ENCODE data around the gene FAM89B.

The FAM89B gene

GRCh38 chr11:65573391-65574079, 1.2 kb downstream of the FAM89B start:
- no peak for DNase-seq (ENCODE audit: low read depth in 2 of 2)

- DNase-seq (ENCODE audit: low read depth in 2 of 2) = peak; percentile 66 to 87
Observed at GRCh38 chr11:65574109-65574810, 1.9 kb downstream of the FAM89B start.

- no peak for DNase-seq (ENCODE audit: low read depth in 2 of 2)
Observed at GRCh38 chr11:65574811-65575567, 2.7 kb downstream of the FAM89B start.

- peak; percentile 51 to 74 for DNase-seq (ENCODE audit: low read depth in 2 of 2)
Observed at GRCh38 chr11:65575568-65576231, 3.4 kb downstream of the FAM89B start, which contains the start of gene EHBP1L1. EHBP1L1 (plus strand) TSS chr11:65576053; CDS start chr11:65576303, 250 bp downstream.

- DNase-seq (ENCODE audit: low read depth in 2 of 2) = peak in 1 of 2 donors; percentile 33
Observed at GRCh38 chr11:65576232-65576866, 4.0 kb downstream of the FAM89B start.

GRCh38 chr11:65576867-65577755, 4.8 kb downstream of the FAM89B start:
- DNase-seq (ENCODE audit: low read depth in 2 of 2) = peak in 1 of 2 donors; percentile 18

DNA sequence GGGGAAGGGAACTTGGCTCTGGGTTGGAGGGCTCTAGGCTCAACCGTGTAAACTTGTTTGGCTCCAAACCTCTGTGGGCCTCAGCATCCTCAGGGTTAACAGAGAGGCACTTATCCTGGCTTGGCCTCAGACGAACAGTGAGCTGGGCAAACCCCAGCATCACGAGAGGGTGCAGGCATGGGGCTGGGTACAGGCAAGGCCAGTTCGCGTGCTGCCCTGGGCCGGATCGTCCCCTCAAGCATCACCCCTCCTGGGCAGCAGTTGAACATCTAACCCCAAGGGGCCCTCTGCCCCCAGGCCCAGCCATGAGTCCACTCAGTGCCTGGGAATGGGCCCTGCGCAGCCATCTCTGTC, 5.4 kb downstream of the FAM89B start:
- no peak for DNase-seq (ENCODE audit: low read depth in 2 of 2)

- DNase-seq (ENCODE audit: low read depth in 2 of 2) = no peak
Observed at GRCh38 chr11:65578134-65578533, 5.8 kb downstream of the FAM89B start.

GRCh38 chr11:65578667-65579066, 6.3 kb downstream of the FAM89B start:
- no peak for DNase-seq (ENCODE audit: low read depth in 2 of 2)

GRCh38 chr11:65579291-65579690, 7.0 kb downstream of the FAM89B start:
- no peak for DNase-seq (ENCODE audit: low read depth in 2 of 2)

DNA sequence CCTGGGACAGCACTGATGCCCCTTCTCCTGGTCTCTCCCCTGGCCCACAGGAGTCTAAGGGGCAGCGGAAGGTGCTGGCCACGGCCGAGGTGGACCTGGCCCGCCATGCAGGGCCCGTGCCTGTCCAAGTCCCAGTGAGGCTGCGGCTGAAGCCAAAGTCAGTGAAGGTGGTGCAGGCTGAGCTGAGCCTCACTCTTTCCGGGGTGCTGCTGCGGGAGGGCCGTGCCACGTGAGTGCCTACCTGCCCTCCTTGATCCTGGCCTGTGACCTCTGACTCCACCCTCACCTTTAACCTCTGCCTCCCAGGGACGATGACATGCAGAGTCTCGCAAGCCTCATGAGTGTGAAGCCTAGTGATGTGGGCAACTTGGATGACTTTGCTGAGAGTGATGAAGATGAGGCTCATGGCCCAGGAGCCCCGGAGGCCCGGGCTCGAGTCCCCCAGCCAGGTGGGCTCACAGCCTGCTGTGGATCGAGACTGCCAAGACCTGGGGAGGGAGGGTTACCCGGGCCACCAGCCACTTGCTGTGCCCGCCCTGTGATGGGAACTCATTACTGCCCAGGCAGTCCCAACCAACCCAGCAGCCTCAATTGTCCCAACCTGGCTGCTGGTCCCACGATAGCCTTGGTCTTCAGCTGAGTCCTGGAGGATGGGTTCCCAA, 7.8 kb downstream of the FAM89B start:
- DNase-seq (ENCODE audit: low read depth in 2 of 2) = no peak

DNA sequence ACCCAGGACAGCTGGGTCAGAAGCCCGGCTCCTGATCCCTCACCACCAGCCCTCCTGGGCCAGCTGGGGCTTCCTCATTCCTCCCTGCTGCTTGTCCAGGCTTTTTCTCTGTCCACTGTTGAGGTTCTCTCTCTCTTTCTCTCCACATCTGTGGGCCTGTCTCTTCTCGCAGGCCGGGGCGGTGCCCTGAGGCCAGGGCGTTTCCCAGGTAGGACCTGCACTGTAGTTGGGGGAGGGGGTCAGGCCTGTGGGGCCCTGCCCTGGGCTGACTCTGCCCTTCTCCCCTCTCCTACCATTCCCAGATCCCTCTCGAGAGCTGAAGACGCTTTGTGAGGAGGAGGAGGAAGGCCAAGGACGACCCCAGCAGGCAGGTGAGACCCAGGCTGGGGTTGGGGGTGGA, 8.4 kb downstream of the FAM89B start:
- DNase-seq (ENCODE audit: low read depth in 2 of 2) = no peak

- DNase-seq (ENCODE audit: low read depth in 2 of 2) = no peak
Observed at GRCh38 chr11:65581928-65582327, 9.6 kb downstream of the FAM89B start.

GRCh38 chr11:65583589-65583988, 11.3 kb downstream of the FAM89B start:
- no peak for DNase-seq (ENCODE audit: low read depth in 2 of 2)

DNA sequence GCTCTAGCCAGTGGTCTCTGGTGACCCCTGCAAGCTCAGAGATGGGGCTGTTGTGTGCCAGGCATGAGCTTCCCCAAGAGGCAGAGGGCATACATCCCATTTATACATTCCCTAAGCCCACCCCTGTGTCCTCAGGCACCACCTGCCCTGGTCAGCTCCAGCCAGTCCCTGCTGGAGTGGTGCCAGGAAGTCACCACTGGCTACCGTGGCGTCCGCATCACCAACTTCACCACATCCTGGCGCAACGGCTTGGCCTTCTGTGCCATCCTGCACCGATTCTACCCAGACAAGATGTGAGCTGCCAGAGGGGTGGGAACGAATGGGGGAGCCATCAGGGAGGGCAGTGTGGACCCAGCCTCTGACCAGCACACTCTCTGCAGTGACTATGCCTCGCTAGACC, 11.8 kb downstream of the FAM89B start:
- DNase-seq (ENCODE audit: low read depth in 2 of 2) = no peak

DNA sequence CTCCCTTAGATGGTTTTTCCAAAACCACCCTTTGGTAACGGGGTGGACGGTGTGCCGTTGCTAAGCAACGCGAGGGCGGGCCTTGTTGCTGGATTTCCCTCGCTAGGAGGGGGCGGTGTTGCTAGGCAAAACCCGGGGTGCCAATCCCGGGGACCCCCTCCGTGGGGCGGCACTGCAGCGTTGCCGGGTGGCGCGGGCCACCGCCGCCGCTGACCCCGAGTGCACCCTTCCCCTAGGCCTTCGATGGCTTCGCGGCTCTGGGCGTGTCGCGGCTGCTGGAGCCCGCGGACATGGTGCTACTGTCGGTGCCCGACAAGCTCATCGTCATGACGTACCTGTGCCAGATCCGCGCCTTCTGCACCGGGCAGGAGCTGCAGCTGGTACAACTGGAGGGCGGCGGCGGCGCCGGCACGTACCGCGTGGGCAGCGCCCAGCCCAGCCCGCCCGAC, 12.4 kb downstream of the FAM89B start:
- DNase-seq (ENCODE audit: low read depth in 2 of 2) = no peak

DNA sequence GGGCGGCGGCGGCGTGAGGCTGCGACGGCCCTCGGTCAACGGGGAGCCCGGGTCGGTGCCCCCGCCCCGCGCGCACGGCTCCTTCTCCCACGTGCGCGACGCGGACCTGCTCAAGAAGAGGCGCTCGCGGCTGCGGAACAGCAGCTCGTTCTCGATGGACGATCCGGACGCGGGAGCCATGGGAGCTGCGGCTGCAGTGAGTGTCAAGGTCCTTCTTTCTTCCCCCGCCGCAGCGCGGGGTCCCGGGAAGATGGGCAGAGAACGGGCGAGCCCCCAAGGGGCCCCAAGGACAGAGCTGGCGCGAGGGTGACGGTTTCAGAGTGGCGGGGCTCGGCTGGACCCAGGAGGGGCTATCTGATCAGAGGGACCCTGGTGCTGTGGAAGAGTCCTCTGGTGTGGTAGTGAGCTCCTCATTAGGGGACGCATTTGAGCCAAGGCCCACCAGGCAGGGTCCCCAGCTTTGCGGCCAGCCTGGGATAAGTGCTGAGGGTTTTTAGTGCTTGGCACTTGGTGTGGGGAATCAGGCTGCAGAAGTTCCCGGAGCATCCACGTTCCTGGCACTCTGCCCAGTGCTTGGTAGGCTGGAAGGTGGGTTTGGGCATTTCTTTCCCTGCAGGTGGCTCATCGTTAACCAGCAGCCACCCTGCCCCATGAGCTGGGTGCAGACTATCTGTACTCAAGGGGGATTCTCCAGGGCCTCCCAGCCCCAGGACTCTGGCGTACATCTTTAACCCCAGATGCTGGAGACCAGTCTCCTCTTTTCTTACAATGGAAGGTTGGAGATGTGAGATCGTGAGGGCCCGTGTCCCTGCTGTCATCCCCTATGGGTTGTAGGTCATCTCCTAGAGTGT, 13.3 kb downstream of the FAM89B start:
- DNase-seq (ENCODE audit: low read depth in 2 of 2) = no peak

- no peak for DNase-seq (ENCODE audit: low read depth in 2 of 2)
Observed at GRCh38 chr11:65586247-65586630, 13.9 kb downstream of the FAM89B start.

GRCh38 chr11:65586676-65587075, 14.3 kb downstream of the FAM89B start:
- DNase-seq (ENCODE audit: low read depth in 2 of 2) = no peak
